ENCODE data around the gene CAPRIN2.

CAPRIN2 gene

GRCh38 chr12:30698346-30698745 is 56.4 kb downstream of the CAPRIN2 start:
- DNase-seq (ENCODE audit: low read depth in 2 of 2): no peak

- DNase-seq (ENCODE audit: low read depth in 2 of 2): no peak
Measured at GRCh38 chr12:30696943-30697342, 57.8 kb downstream of the CAPRIN2 start.

GRCh38 chr12:30696486-30696885 is 58.3 kb downstream of the CAPRIN2 start:
- no peak for DNase-seq (ENCODE audit: low read depth in 2 of 2)

GRCh38 chr12:30696103-30696408 is 58.7 kb downstream of the CAPRIN2 start:
- no peak for DNase-seq (ENCODE audit: low read depth in 2 of 2)

- peak; percentile 84 to 85 for DNase-seq (ENCODE audit: low read depth in 2 of 2)
Measured at GRCh38 chr12:30695199-30696102, 59.3 kb downstream of the CAPRIN2 start, which contains the start of gene IPO8. TSS of gene IPO8 (minus strand) at chr12:30695869. CDS start at chr12:30695647, 222 bp downstream.

GRCh38 chr12:30694412-30695198 is 60.1 kb downstream of the CAPRIN2 start:
- DNase-seq (ENCODE audit: low read depth in 2 of 2): no peak

- DNase-seq (ENCODE audit: low read depth in 2 of 2): no peak
Measured at GRCh38 chr12:30692470-30692869, 62.3 kb downstream of the CAPRIN2 start.

- peak; percentile 20 to 24 for DNase-seq (ENCODE audit: low read depth in 2 of 2)
Measured at GRCh38 chr12:30691122-30691879, 63.5 kb downstream of the CAPRIN2 start.

- no peak for DNase-seq (ENCODE audit: low read depth in 2 of 2)
Measured at GRCh38 chr12:30687265-30687986, 67.3 kb downstream of the CAPRIN2 start.

GRCh38 chr12:30679241-30679640 is 75.5 kb downstream of the CAPRIN2 start:
- DNase-seq (ENCODE audit: low read depth in 2 of 2): no peak

GRCh38 chr12:30678221-30678620 is 76.5 kb downstream of the CAPRIN2 start:
- DNase-seq (ENCODE audit: low read depth in 2 of 2): no peak

GRCh38 chr12:30661210-30661609 is 93.5 kb downstream of the CAPRIN2 start:
- no peak for DNase-seq (ENCODE audit: low read depth in 2 of 2)
